ENCODE data around the gene PANK3. TPM values are rescaled to one million over a fixed set of nuclear protein-coding genes. Genes with fewer than 3 reads are reported as not detected.
"Not testable (repeated sequence)": the region's sequence is repeated elsewhere in the genome, so short reads cannot be mapped to it uniquely, and the experiment has no call there.

PANK3 gene
- total RNA-seq, 2 experiments from 2014 or later, result 54.0 to 55.7 TPM

- Mint-ChIP-seq H3K27ac (no peak overlapping the region), H3K4me3 (no peak overlapping the region), H3K27me3 (no peaks in the 10 kb centered on the region), H3K4me1 (ENCODE audit: low read depth) (peaks cover 24% of the 10 kb centered on the region), H3K36me3 (peaks cover 38% of the 10 kb centered on the region), H3K9me3 (no peaks in the 10 kb centered on the region)
- intact Hi-C loops (cut with micrococcal nuclease), result no loop called here
- POLR2A ChIA-PET, result no interaction called here
- CTCF ChIA-PET, result no interaction called here
- no peak for DNase-seq
These were observed 8.5 kb downstream of the PANK3 start for GRCh38 chr5:168570490-168571328.

GRCh38 chr5:168568738-168569137, 10.4 kb downstream of the PANK3 start:
- ChIA-PET POLR2A (no interaction called here), CTCF (no interaction called here)
- Mint-ChIP-seq H3K4me3 (no peak overlapping the region), H3K36me3 (peaks cover 36% of the 10 kb centered on the region), H3K4me1 (ENCODE audit: low read depth) (peaks cover 17% of the 10 kb centered on the region), H3K27me3 (no peaks in the 10 kb centered on the region), H3K9me3 (no peaks in the 10 kb centered on the region), H3K27ac (no peak overlapping the region)
- no peak for DNase-seq
- intact Hi-C loops (cut with micrococcal nuclease), result no loop called here

GRCh38 chr5:168563959-168564358, 15.2 kb downstream of the PANK3 start:
- no peak for DNase-seq
- Mint-ChIP-seq H3K4me1 (ENCODE audit: low read depth) (peaks cover 5% of the 10 kb centered on the region), H3K4me3 (no peak overlapping the region), H3K27ac (no peak overlapping the region), H3K9me3 (no peaks in the 10 kb centered on the region), H3K27me3 (no peaks in the 10 kb centered on the region), H3K36me3 (peaks cover 39% of the 10 kb centered on the region)
- CTCF ChIA-PET, result no interaction called here
- intact Hi-C loops (cut with micrococcal nuclease), result no loop called here
- POLR2A ChIA-PET, result no interaction called here

GRCh38 chr5:168562279-168562678, 16.9 kb downstream of the PANK3 start:
- ChIA-PET POLR2A (no interaction called here), CTCF (no interaction called here)
- Mint-ChIP-seq H3K9me3 (no peaks in the 10 kb centered on the region), H3K27ac (no peak overlapping the region), H3K4me1 (ENCODE audit: low read depth) (peaks cover 2% of the 10 kb centered on the region), H3K36me3 (peaks cover 39% of the 10 kb centered on the region), H3K27me3 (no peaks in the 10 kb centered on the region), H3K4me3 (no peak overlapping the region)
- DNase-seq, result no peak
- intact Hi-C loops (cut with micrococcal nuclease), result no loop called here

- ChIA-PET CTCF (no interaction called here), POLR2A (interaction anchor here (1.1 kb wide), 1 partner anchor 22 kb away, joined by 3 read pairs; the partner anchor contains the start of gene PANK3)
- Mint-ChIP-seq H3K4me3 (no peak overlapping the region), H3K36me3 (peaks cover 66% of the 10 kb centered on the region), H3K9me3 (no peaks in the 10 kb centered on the region), H3K27me3 (no peaks in the 10 kb centered on the region), H3K27ac (no peak overlapping the region), H3K4me1 (ENCODE audit: low read depth) (peaks cover 4% of the 10 kb centered on the region)
- intact Hi-C loops (cut with micrococcal nuclease), result no loop called here
- DNase-seq, result no peak
These were observed 21.8 kb downstream of the PANK3 start for GRCh38 chr5:168557389-168557788.

- POLR2A ChIA-PET, result interaction anchor here (0.6 kb wide), 1 partner anchor 248 kb away, joined by 6 read pairs; no protein-coding TSS in a partner anchor
- Mint-ChIP-seq H3K4me3 (no peak overlapping the region), H3K9me3 (no peaks in the 10 kb centered on the region), H3K4me1 (ENCODE audit: low read depth) (peaks cover 4% of the 10 kb centered on the region), H3K27ac (no peak overlapping the region), H3K36me3 (peaks cover 63% of the 10 kb centered on the region), H3K27me3 (no peaks in the 10 kb centered on the region)
- intact Hi-C loops (cut with micrococcal nuclease), result no loop called here
- CTCF ChIA-PET, result no interaction called here
- no peak for DNase-seq
These were observed 25.6 kb downstream of the PANK3 start for GRCh38 chr5:168553377-168554130.

- POLR2A ChIA-PET, result no interaction called here
- CTCF ChIA-PET, result no interaction called here
- no peak for DNase-seq
- no peaks in the 10 kb centered on the region for H3K27me3 Mint-ChIP-seq
- intact Hi-C loops (cut with micrococcal nuclease), result no loop called here
- peaks cover 64% of the 10 kb centered on the region for H3K36me3 Mint-ChIP-seq
- no peaks in the 10 kb centered on the region for H3K9me3 Mint-ChIP-seq
- no peak overlapping the region for H3K4me3 Mint-ChIP-seq
- H3K4me1 Mint-ChIP-seq (ENCODE audit: low read depth), result peaks cover 4% of the 10 kb centered on the region
- no peak overlapping the region for H3K27ac Mint-ChIP-seq
These were observed 27.0 kb downstream of the PANK3 start for GRCh38 chr5:168552146-168552545.

GRCh38 chr5:168550656-168551055, 28.5 kb downstream of the PANK3 start:
- Mint-ChIP-seq H3K4me3 (no peak overlapping the region), H3K4me1 (ENCODE audit: low read depth) (peaks cover 4% of the 10 kb centered on the region), H3K9me3 (peaks cover 2% of the 10 kb centered on the region), H3K27ac (no peak overlapping the region), H3K36me3 (peaks cover 54% of the 10 kb centered on the region), H3K27me3 (no peaks in the 10 kb centered on the region)
- POLR2A ChIA-PET, result no interaction called here
- no peak for DNase-seq
- CTCF ChIA-PET, result no interaction called here
- intact Hi-C loops (cut with micrococcal nuclease), result no loop called here

GRCh38 chr5:168549554-168549953, 29.6 kb downstream of the PANK3 start:
- Mint-ChIP-seq H3K36me3 (peaks cover 50% of the 10 kb centered on the region), H3K27ac (no peak overlapping the region), H3K27me3 (no peaks in the 10 kb centered on the region), H3K9me3 (peaks cover 8% of the 10 kb centered on the region), H3K4me3 (no peak overlapping the region), H3K4me1 (ENCODE audit: low read depth) (peaks cover 4% of the 10 kb centered on the region)
- CTCF ChIA-PET, result no interaction called here
- POLR2A ChIA-PET, result interaction anchor here (0.6 kb wide), 1 partner anchor 41 kb away, joined by 3 read pairs; no protein-coding TSS in a partner anchor
- no peak for DNase-seq
- intact Hi-C loops (cut with micrococcal nuclease), result no loop called here

GRCh38 chr5:168537176-168537575, 42.0 kb downstream of the PANK3 start:
- Mint-ChIP-seq H3K27ac (no peak overlapping the region), H3K36me3 (no peaks in the 10 kb centered on the region), H3K4me1 (ENCODE audit: low read depth) (no peaks in the 10 kb centered on the region), H3K9me3 (no peaks in the 10 kb centered on the region), H3K27me3 (peaks cover 5% of the 10 kb centered on the region), H3K4me3 (no peak overlapping the region)
- CTCF ChIA-PET, result no interaction called here
- intact Hi-C loops (cut with micrococcal nuclease), result no loop called here
- no peak for DNase-seq
- POLR2A ChIA-PET, result no interaction called here

- not testable (repeated sequence) for H3K27ac Mint-ChIP-seq
These were observed 44.8 kb downstream of the PANK3 start for GRCh38 chr5:168534351-168534750.

GRCh38 chr5:168531987-168532864, 46.9 kb downstream of the PANK3 start:
- no peaks in the 10 kb centered on the region for H3K9me3 Mint-ChIP-seq
- intact Hi-C loops (cut with micrococcal nuclease), result no loop called here
- ChIA-PET POLR2A (no interaction called here), CTCF (interaction anchor here (0.6 kb wide), 1 partner anchor 46 kb away, joined by 3 read pairs; the partner anchor contains the start of gene RARS1)
- H3K4me1 Mint-ChIP-seq (ENCODE audit: low read depth), result peaks cover 10% of the 10 kb centered on the region
- peaks cover 9% of the 10 kb centered on the region for H3K36me3 Mint-ChIP-seq
- H3K27me3 Mint-ChIP-seq, result peaks cover 35% of the 10 kb centered on the region
- DNase-seq, result no peak
- no peak overlapping the region for H3K27ac Mint-ChIP-seq
- H3K4me3 Mint-ChIP-seq, result no peak overlapping the region

More at GRCh38 chr5:168534351-168534750, 44.8 kb downstream of the PANK3 start:
- POLR2A ChIA-PET; H3K4me1 Mint-ChIP-seq (ENCODE audit: low read depth); H3K4me3 Mint-ChIP-seq; H3K36me3 Mint-ChIP-seq; H3K9me3 Mint-ChIP-seq; intact Hi-C loops (cut with micrococcal nuclease); DNase-seq: not testable (repeated sequence)
- peaks cover 27% of the 10 kb centered on the region for H3K27me3 Mint-ChIP-seq
- CTCF ChIA-PET, result interaction anchor here (1.1 kb wide), 1 partner anchor 9 kb away, joined by 3 read pairs; no protein-coding TSS in a partner anchor

Data from activated CD4-positive, alpha-beta memory T cell treated with anti-CD3 and anti-CD28 coated beads for 36 hours (primary cell).